HG03097 (cell line): ENCODE measurements around the gene RBBP8.
"Not testable (repeated sequence)": the region's sequence is repeated elsewhere in the genome, so short reads cannot be mapped to it uniquely, and the experiment has no call there.

ENCODE experiments used
- ATAC-seq: cut with Tn5 transposase; IDR thresholded peaks from one replicate; pipeline ENCODE4 v1.9.1; 2021; ENCODE audit not compliant: unreplicated experiment, low FRiP score

Gene RBBP8

DNA sequence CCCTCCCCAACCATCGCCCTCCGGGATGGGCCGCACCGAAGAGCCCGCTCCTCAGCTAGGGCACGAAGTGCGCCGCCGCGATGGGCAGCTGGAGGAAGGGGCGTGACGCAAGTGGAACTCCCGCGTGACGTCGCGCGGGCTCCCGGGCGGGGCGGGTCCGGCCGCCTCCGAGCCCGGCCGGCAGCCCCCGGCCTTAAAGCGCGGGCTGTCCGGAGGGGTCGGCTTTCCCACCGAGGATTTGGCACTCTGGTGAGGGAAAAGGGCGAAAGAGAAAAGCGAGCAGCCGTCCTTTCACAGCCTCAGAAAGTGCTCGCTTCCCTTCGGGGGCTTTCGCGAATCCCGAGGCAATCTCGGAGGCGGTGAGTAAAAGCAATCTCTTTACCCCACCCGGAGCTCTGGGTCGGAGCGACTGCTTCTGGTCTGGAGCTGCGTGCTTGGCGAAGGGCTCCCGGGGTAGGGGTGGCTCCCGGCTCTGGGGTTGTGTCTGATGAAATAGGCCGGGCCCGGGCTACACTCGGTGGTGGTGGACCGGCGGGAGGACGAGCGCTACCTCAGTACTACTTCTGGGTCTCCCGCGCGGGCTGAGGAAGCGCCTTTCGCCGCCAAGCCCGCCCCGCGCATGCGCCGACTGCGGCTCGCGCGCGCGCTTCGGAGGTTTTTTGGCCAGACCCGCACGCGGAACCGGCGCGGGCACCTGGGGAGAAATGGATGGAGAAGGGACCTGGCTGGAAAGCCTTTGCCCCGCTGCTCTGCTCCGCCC, at the start of gene RBBP8:
Gene RBBP8, plus strand, starts transcription at position 123 of the 760 bp plus-strand sequence. CDS start 3,524 bp downstream, outside the sequence.
- ATAC-seq, result peak; percentile 79

DNA sequence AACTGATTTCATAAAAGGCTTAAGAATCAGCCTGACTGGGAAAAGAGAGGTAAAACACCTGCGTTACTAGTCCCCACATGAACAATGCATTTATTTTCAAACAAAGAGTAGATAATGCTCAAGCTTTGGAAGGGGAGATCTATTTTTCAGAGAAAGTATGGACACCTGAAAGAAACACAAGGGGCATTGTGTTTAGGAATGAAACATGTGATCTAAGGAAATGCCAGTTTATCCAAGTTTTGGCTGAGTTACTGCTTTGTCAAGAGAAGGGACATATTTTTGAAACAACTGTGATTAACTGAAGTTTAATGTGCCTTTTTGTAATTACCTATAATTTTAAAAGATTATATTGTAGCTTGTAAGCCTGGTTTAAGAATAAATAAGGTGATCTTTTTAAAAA, 49.3 kb upstream of the RBBP8 start:
- no peak for ATAC-seq

DNA sequence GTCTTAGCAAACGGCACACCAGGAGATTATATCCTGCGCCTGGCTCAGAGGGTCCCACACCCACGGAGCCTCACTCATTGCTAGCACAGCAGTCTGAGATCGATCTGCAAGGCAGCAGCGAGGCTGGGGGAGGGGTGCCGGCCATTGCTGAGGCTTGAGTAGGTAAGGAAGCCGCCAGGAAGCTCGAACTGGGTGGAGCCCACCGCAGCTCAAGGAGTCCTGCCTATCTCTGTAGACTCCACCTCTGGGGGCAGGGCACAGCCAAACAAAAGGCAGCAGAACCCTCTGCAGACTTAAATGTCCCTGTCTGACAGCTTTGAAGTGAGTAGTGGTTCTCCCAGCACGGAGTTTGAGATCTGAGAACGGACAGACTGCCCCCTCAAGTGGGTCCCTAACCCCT, 47.4 kb upstream of the RBBP8 start:
- not testable (repeated sequence) for ATAC-seq

DNA sequence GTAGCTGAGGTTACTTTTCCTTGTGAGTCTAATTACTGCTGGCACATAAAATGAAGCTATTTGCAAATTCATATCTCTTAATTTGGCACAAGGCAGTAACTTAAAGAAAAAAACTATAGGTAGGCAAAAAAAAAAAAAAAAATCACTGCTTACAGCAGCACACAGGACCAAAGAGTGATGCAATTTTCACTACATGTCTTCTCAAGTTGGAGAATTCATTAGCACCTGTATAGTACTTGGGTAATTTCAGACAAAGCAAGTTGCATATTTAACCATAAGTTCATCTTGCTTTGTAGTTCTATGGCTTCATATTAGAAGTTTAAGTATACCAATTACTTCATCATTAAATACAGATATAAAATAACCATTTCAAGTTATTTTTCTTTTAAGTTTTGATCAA, 33.7 kb upstream of the RBBP8 start:
- ATAC-seq, result no peak

DNA sequence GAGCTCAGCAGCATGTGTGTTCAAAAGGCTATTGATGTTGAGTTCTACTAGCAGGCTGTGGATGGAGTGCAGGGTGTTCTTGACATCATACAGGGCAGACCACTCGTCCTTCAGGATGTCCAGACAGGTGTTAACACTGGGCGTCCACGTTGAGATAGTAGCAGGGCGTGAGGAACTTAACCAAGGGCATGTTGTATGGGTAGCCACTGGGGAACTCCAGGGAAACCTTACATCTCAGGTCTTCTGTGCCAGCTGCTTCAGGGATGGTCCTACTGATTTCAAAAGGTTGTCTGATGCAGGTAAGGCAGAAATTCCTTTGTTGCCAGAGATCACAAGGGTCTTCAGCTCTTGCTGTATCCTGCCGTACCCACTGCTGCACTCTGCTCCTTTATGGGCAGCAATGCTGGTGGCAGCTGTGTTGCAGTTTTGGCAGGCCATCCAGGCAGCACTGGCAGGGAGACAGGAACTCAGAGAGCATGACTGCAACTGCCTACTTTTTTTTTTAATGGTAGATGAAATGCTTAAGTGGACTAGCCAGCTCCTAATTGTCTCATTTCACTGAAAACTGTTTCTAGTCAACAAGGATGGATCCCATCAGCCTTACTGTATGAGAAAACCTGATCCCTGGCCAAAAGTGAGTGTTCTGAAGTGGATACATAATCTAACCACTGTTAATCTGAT, 32.4 kb upstream of the RBBP8 start:
- ATAC-seq, result no peak

DNA sequence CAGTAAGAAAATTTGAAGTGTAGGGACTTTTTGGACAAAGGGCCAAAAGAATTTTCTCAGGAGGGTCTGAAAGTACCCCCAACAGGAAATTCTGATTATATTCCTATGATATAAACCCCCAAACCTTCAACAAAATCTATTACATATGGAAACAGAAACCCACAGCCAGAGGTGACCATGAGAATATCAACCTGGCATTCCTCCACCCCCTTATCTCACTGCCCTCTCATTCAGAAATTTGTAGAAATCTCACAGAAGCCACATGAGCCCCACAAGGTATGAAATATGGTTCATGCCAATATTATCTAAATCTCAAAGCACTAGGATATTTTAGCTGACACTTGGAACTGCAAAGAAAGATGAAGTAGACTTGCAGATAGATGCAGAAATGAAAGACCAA, 31.0 kb upstream of the RBBP8 start:
- no peak for ATAC-seq

DNA sequence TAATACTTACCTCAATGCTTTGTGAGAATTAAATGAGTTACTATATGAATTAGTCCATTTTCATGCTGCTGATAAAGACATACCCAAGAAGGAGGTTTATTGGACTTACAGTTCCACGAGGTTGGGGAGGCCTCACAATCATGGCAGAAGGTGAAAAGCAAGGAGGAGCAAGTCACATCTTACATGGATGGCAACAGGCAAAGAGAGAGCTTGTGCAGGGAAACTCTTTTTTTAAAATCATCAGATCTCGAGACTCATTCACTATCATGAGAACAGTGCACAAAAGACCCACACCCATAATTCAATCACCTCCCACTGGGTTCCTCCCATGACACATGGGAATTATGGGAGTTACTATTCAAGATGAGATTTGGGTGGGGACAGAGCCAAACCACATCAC, 29.9 kb upstream of the RBBP8 start:
- not testable (repeated sequence) for ATAC-seq

DNA sequence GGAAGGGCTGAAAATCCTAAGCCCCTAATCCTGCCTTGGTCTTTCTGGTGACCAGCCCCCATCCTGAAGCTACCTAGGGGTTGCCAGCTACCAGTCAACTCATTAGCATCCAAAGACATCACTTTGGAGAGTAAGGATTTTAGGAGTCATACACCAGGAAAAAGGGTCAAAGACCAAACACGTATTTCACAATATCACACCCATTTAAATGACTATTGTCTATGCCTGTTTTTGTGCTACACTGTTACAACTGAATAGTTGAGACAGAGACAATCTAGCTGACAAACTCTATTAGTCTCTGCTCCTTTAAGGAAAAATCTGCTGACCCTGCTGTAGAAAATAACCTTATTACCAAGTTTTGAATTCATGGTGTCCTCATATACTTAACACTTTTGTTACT, 21.0 kb upstream of the RBBP8 start:
- no peak for ATAC-seq

DNA sequence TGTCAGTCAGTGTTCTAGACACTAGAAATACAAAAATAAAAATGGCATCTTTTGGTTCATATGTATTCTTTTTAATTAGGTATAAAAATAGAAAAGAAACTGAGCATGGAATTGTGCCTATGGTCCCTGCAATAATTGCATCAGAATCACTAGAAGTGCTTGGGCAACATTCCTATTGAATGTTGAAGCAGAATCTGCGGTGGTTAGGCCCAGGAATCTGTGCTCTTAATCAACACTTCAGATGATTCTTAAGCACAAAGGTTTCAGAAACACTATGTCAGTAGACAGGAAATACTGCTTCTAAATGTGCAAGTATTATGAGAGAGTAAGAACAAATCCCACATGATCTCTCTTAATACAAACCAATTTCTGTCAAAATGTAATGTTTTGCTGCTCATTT, 20.3 kb upstream of the RBBP8 start:
- ATAC-seq, result no peak

DNA sequence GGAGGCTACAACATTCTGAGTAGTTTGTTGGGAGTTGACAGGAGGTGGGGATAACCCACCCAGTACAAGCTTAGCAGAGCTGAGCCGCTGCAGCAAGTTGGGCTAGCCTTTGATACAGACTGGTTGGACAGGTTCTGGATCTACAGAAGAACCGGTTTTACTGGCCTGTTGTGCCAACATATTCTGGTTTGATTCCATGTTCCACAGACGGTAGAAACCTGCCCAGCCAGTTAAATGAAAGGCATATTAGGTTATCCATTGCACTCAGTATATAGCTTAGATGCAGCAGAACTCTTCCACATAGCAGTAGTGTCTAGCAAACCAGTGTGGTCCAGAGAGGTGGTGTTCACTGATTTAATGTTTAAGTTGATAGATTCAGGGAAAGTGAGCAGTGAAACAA, 19.3 kb upstream of the RBBP8 start:
- ATAC-seq, result no peak

DNA sequence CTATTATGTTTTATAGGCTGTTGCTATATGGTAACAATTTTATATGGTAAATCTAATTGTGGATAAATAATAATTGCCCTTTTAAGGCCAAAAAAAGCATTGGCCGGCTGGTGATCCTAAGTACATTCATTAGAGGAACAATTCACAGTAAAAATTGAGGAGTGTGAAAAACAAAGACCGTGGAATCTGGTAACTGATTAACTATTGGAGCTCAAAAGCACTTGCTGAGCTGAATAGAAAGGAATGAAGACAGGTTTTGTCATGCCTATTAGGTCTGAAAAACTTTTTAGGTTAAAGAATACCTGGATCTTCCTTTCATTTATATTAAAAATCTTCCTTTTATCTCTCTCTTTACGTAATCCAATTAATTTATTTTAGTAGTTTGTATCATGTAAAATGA, 18.5 kb upstream of the RBBP8 start:
- ATAC-seq, result no peak

DNA sequence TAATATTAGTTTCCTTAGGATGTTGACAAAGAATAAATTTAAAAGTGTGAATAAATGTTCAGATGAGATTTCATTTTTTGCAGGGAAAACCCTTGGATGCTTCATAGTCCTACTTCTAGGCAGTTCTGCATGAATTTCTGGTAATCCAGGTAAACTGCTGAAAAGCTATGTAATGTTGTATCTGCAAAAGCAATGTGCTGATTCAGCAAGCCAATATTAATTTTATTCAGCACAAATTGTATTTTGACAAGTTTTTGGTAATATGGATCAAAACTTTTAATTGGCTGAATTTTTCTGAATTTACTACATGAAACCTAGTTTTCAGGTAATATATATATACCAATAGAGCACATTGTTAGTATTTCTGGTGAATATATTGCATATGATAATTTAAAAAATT, 17.8 kb upstream of the RBBP8 start:
- no peak for ATAC-seq

DNA sequence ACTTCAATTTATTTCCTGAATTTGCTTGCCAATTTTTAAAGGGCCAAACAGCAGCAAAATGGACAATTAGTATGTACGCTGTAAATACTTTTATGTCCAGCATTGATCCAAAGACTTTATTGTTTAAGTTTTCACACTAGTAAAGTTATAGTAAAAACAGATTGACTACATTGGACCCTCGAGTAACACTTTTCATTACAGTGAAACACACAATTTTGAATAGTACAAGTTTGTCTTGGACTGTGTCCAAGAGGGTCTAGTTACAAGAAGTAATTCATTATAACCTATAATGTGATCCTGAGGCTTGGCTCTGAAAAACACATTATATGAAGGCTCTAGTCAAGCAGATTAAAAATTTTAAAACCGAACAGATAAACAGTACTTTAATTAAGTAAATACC, 11.4 kb upstream of the RBBP8 start:
- no peak for ATAC-seq

DNA sequence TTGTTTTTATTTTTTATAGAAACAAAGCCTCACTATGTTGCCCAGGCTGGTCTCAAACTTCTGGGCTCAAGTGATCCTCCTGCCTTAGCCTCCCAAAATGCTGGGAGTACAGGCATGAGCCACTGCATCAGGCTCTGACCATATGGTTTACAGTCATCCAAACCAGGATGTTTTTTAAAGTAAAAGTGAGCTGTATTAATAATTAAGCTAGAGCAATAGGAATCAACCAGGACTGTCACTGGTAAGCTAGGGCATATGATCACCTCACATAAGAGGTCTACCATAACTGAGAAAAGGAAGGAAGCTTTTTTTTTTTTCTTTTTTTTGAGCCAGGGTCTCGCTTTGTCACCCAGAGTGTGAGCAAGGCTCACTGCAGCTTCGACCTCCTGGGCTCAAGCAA, 8.5 kb upstream of the RBBP8 start:
- ATAC-seq, result no peak

DNA sequence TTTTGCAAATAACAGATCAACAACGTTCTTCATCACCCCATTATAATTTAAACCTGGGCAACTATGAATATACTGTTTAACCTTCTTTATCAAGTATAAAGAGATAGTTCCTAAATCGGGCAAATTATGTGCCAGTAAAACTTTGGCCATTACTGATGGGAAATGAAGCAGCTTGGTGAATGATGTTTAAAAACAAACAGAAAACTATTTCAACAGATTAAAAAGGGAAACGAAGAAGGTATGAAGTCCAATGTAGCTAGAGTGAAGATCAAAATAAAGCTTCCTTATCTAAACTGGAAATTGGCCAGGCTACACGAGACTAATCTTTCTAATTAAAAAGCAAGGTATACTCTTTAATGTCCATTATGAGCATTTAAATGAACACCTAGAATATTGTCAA, 6.7 kb upstream of the RBBP8 start:
- ATAC-seq, result no peak

DNA sequence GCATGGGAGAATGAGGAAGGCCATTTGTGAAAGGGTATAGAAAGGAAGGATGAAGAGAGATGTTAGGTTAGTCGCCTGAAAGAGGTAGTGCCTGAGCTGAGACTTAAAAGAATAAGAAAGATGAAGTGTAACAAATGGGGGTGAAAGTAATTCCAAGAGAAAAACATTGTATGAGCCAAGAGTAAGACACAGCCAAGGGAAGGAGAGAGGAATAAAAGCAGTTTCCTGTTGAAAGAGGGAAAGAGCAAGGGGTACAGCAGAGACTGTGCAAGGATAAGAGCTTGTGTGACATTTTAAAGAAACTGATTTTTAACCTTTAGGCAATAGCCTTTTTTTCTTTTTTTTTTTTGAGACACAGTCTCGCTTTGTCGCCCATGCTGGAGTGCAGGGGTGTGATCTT, 4.8 kb upstream of the RBBP8 start:
- no peak for ATAC-seq

DNA sequence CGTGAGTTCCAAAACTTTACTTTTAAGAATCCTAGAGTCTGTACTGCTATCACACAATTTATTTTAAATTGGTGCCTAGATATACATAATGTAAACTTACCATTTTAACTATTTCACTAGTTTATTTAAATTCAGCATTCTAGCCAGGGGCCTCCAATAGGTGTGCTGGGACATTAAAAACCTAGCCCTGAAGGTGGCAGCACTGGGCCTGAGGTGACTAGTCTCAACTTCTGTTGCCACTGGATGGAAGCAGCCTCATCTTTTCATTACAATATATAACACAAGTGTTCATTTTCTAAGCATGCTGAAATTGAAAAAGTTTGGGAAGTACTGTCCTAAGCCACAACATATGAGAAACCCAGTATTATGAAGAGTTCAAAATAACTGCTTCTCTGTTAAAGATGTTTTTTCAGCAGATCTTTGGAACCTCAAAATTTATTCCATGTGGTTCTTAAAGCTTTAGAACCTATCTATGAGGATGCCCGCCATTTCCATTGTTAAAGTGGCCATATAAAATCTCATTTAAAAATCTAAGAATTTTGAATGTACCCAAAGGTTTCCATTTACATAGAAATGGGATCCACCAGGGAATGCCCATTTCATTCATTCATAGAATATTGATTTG, 2.9 kb upstream of the RBBP8 start:
- ATAC-seq, result no peak

DNA sequence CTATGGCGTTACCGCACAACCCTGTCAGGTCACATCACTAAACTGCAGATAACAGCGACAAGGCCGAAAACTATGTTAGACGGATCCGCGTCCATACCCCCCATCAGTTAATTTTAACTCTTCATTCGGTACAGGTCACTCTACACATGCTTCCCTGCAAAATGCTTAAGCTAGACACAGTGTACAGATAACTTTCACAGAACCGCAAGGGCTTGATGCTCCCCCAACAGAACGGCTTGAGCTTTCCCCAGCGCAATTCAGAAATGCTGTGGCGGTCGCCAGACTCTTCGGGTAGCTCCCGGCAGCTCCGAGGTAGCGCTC, 283 bp upstream of the RBBP8 start:
- ATAC-seq, result no peak

DNA sequence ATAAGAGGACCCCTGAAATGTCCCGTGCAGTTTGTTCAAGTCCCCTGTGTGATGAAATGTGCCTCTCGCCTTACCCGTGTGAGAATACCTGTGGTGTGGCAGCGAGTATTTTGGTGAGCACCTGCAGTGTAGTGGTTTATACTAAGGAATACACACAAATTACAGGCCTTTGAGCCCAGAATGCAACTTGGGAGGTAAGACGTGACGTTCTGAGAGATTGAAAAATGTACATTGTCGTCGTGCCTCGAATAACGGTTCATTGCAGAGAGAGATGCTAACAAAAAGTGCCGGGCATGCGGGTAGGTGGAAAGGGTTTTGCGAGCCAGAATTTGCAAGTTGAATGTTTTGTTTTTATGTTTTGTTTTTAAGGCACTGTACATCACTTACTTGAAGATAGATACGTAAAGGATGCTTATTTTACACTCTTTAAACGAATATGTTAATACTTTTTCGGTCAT, 867 bp downstream of the RBBP8 start:
- ATAC-seq, result peak; percentile 11

DNA sequence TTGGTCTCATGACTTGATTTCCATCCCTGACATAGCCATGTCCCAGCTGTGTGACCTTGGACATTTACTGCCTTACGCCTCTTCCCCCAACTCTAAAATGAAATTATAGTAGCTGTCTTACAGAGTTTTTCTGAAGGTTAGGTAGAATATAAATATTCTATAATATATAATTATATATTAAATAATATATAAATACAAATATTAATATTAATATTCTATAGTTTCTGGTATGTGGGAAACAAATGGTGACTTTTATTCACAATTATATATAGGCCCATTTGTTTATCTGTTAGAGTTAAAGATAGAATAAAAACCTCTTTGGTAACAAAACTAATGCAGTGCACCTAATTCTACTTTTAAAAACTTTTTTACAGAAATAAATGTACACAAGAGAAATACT, 1.7 kb downstream of the RBBP8 start:
- ATAC-seq, result no peak

DNA sequence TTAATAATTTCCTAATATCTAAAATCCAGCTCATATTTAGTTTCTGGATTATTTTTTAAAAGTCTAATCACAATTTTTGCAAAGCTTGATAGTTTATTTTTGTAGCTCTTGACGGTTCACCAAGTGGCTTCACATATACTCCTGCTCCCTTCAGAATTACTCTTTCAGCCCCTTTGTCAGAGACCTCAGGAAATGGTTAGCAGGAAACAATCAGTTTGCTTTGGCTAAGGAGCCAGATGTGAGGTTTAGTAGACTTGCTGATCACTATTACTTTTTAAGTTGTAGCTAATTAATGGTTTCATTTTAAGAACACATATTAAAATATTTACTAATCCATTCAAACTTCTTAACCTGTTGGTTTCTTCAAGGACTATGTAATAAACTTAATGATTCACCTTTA, 2.3 kb downstream of the RBBP8 start:
- no peak for ATAC-seq

DNA sequence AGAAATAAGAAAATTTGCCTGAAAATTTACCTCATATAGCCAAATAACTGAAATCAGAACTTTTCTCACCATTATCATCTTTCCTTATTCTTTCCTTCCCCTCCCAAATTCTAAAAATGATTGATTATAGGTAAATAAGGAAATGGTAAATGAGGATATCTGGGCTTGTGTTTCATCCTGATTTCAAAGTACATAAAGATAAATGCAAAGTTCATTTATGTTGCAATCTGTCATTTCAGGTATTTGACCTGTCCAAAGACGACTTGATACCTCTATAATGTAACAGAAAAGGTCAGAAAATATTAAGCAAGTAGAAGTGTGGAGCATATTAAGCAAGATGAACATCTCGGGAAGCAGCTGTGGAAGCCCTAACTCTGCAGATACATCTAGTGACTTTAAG, 3.4 kb downstream of the RBBP8 start:
- no peak for ATAC-seq
